ENCODE data around the gene CACNG7.

Gene CACNG7

GRCh38 chr19:53879140-53880081 is 29.7 kb upstream of the CACNG7 start:
- DNase-seq = peak; percentile 83

- no peak for DNase-seq
Observed at GRCh38 chr19:53880711-53881481, 28.2 kb upstream of the CACNG7 start.

DNA sequence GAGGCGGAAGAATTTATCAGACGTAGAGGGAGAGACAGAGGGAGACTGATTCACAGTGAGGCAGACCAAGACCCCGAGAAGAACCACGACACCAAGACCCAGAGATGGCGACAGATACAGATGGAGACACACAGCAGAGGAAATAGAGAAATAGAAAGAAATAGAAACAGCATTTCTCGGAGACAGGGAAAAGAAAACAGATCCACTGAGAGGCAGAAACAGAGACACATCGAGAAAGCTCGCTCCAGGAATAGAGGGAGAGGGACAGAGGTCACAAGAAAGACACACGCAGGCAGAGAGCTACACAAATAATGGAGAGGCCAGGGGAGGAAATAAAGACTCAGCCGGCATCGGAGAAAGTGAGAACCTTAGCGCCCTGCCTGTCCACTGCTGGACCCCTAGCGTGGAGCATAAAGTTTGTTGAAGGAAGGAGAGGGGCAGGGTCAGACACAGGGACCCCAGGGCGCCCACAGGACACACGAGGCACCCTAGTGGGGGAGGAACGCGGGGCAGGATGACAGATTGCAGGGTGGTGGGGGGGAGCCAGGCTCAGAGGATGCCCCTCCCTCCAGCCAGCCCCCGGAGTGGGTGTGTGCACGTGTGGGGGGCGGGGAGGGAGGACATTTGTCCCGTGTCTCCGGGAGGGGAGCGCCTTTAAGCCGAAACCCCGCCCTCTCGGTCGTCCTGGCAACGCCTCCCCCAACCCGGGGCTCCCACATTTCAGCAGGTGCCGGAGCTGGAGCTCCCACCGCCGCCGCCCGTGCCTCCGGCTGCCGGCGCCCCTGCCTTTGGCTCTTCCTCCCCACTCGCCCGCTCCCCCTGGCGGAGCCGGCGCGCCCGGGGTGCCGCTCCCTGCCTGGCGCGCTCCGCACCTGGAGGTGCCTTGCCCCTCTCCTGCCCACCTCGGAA is 27.3 kb upstream of the CACNG7 start, which contains the start of gene PRKCG:
TSS of gene PRKCG (plus strand) at position 716 of the 909 bp plus-strand sequence. CDS start 298 bp downstream, outside the sequence.
- peak; percentile 53 for DNase-seq

DNA sequence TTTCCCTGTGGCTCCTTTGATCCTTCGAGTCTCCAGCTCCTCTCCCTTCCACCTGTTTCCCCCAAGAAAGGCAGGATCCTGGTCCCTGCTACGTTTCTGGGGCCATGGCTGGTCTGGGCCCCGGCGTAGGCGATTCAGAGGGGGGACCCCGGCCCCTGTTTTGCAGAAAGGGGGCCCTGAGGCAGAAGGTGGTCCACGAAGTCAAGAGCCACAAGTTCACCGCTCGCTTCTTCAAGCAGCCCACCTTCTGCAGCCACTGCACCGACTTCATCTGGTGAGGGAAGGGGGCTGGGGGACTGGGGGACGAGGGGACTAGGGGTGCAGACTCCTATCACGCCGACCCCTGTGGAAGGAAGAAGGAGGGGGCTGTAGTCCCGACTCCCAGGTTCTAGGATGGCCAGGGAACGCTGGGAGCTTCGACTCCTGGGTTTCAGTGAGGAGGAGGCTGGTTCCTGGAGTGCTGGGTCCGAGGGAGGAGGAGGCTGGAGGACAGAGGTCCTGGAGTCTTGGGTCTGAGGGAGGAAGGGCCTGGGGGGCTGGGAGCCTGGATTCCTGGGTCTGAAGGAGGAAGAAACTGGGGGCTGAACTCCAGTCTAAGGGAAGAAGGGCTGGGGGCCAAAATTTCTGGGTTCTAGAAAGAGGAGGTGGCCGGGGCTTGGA is 26.6 kb upstream of the CACNG7 start:
- no peak for DNase-seq

GRCh38 chr19:53883231-53883661 is 25.8 kb upstream of the CACNG7 start:
- DNase-seq = peak; percentile 28

DNA sequence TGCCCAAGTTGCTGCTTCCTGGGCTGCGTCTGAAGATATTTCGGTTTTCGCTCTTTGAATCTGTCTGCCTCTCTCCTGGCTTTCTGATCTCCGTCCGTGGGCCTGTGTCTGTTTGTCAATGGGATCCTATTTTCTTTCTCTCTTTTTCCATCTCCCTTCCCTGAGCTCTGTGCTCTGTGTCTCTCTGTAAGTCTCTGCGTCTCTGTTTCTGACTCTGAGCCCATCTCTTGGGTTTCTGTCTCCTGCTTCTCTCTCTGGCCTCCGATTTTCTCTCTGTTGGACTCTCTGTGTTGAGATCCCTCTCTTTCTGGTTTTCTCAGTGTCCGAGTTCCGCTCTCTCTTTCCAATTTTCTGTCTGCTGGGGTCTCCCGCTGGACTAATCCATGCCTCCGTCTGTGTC is 25.3 kb upstream of the CACNG7 start:
- DNase-seq = no peak

DNA sequence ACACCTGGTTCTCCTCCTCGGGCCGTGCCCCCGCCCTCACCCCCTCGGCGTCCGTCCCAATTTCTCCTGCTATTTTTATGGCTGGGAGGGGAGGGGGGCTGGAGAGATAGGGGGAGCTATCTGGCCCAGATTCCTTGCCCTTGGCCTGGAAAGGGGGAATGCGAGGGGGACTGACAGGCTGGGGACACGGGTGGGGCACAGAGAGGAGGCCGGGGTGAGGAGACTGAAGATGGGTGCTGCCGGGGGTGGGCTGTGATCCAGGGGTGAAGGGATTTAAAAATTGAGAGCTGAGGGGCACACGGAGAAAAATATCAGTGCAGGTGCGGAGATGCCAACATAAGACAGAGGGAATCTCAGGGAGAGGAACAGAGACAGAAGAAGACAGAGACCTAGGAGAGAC is 24.8 kb upstream of the CACNG7 start:
- no peak for DNase-seq

- DNase-seq = no peak
Observed at GRCh38 chr19:53885036-53885435, 24.0 kb upstream of the CACNG7 start.

GRCh38 chr19:53892301-53892980 is 16.6 kb upstream of the CACNG7 start:
- DNase-seq = no peak

- DNase-seq = no peak
Observed at GRCh38 chr19:53892981-53893325, 16.1 kb upstream of the CACNG7 start.

GRCh38 chr19:53894707-53895106 is 14.4 kb upstream of the CACNG7 start:
- DNase-seq = no peak

DNA sequence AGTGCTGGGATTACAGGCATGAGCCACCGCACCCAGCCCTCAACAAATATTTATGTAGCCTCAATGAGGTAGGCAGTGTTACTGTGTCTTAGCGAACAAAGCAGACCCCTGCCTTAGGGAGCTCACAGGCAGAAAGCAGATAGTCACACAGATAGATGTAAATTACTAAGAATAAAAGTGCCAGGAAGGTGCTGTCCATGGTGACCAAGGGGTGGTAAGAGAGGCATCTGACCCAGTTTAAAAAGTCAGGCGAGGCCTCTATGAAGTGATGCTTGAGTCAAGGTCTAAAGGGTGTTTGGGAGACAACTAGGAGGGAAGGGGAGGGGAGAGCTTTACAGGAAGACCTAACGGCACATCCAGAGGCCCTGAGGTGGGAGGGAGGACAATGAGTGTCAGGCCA is 12.4 kb upstream of the CACNG7 start:
- DNase-seq = no peak

GRCh38 chr19:53897459-53897858 is 11.6 kb upstream of the CACNG7 start:
- DNase-seq = no peak

GRCh38 chr19:53898166-53898565 is 10.9 kb upstream of the CACNG7 start:
- DNase-seq = no peak

DNA sequence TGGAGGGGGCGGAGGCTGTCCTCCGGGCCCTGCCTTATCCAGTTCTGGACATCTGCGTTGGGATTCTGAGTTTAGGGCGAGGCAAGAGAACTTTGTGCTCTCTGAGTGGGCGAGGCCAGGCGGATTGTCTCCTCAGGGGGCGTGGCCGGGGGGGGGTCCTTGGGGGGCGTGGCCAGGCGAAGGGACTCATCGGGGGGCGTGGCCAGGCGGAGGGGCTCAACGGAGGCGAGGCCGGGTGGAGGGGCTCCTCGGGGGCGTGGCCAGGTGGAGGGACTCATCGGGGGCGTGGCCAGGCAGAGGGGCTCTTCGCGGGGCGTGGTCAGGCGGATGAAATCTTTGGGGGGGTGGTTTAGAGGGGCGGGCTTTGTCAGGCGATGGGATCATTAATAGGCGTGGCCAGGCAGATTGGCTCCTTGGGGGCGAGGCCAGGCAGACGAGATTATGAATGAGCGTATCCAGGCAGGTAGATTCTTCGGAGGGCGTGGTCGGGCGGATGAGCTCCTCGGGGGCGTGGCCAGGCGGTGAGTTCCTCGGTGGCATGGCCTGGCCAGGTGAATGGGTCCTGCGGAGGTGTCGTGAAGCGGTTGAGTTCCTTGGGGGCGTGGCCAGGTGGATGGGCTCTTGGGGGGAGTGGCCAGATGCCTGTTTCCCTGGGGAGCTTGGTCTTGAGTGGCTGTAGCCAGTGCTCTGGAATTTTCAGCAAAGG is 10.3 kb upstream of the CACNG7 start:
- DNase-seq = no peak

- no peak for DNase-seq
Observed at GRCh38 chr19:53900191-53900860, 8.8 kb upstream of the CACNG7 start.

DNA sequence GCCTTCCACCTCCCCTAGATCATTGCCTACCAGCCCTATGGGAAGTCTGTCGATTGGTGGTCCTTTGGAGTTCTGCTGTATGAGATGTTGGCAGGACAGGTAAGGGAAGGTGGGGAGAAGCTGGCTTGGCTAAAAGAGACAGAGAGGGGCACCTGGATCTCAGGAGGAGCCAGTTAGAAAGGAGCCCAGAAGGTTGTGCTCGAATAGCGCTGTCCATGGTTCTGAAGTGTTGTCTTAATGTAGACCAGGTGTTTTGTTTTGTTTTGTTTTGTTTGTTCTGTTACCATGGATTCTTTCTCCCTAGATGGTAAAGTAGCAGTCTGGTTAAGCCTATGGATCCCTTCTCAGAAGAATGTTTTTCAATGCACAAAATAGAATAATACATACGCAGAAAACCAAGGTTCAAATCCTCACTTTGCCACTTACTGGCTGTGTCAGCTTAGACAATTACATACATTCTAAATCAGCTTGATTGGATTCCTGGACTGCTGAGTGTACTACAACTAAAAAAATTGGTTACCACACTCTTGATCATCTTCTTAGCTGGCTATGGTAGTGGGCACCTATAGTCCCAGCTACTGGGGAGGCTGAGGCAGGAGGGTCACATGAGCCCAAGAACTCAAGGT is 5.9 kb upstream of the CACNG7 start:
- DNase-seq = no peak

GRCh38 chr19:53904909-53905308 is 4.2 kb upstream of the CACNG7 start:
- no peak for DNase-seq

- no peak for DNase-seq
Observed at GRCh38 chr19:53905787-53906186, 3.3 kb upstream of the CACNG7 start.

Data from activated naive CD4-positive, alpha-beta T cell treated with anti-CD3 and anti-CD28 coated beads, Interleukin-2, amount 50 U/mL, for 16 hours (primary cell).